Breast epithelium (tissue), 3 donors: ENCODE measurements around the gene FAM110D.

Experiments
- POLR2A ChIP-seq: fragments of 450-650 bp; IDR thresholded peaks from one replicate; pipeline ENCODE4 v1.6.1; 2016; ENCODE audit warnings: antibody characterized with exemption, mild to moderate bottlenecking, moderate library complexity
- POLR2AphosphoS5 ChIP-seq, 3 donors: sonication (generic); formaldehyde crosslinking; IDR thresholded peaks; one replicate each; pipeline ENCODE4 v1.6.1; 2017; ENCODE audit warnings: antibody characterized with exemption in 3 of 3
- TF ChIP-seq, protein P1 (sequence below), 3 donors: fragments of 450-650 bp; IDR thresholded peaks; one replicate each; pipeline ENCODE4 v1.5.1; 2016 to 2017; ENCODE audit warnings: antibody characterized with exemption in 3 of 3, mild to moderate bottlenecking in 3 of 3, moderate library complexity in 3 of 3

DNA sequence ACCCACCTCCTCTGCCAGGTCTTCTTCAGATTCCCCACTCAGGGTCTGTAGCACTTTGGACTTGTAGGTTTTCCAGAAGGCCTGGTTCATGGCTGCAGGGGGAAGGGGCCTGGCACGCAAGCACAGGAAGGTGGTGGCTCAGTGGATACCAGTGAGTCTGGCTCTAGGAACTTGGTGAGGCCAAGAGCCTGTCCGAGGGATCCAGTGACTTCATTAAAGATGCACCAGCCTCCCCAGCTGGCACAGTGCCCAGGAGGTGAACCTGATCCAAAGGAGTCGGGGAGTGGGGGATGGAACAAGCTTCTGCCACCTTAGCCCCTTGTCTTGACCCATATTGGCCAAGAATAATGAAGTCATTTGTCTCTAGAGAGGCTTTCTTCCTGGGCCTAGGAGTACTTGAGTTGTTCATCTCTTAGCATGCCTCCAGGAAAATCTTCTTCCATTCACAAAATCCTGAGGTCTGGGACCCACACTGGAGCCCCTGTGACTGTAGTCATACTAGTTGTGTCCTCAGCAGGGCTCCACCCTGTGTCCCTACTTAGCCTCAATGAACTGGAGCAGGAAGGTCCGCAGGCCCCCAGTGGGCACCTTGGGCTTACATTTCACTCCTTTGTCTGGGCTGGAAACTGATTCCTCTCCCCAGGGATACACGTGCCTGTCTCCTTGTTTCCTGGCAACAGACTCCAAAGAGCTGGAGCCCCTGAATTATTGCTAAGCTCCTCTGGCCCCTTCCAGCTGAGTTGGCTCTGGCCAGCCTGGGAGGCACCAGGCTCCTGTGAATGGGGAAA lies 9.7 kb downstream of the FAM110D start, which contains the start of gene C1orf232:
- TF ChIP-seq, protein P1, sequence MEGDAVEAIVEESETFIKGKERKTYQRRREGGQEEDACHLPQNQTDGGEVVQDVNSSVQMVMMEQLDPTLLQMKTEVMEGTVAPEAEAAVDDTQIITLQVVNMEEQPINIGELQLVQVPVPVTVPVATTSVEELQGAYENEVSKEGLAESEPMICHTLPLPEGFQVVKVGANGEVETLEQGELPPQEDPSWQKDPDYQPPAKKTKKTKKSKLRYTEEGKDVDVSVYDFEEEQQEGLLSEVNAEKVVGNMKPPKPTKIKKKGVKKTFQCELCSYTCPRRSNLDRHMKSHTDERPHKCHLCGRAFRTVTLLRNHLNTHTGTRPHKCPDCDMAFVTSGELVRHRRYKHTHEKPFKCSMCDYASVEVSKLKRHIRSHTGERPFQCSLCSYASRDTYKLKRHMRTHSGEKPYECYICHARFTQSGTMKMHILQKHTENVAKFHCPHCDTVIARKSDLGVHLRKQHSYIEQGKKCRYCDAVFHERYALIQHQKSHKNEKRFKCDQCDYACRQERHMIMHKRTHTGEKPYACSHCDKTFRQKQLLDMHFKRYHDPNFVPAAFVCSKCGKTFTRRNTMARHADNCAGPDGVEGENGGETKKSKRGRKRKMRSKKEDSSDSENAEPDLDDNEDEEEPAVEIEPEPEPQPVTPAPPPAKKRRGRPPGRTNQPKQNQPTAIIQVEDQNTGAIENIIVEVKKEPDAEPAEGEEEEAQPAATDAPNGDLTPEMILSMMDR (IDR thresholded peaks at IDR 0.05), result no peak
- TF ChIP-seq POLR2AphosphoS5 (IDR thresholded peaks at IDR 0.05) (no peak), POLR2A (no peak)
